Nephron progenitor cell (in vitro differentiated cells): ENCODE data around the gene PAPPA.

Experiments used
- DNase-seq: peaks from one replicate; pipeline ENCODE4 v3.0.0; 2021
- H3K27ac Mint-ChIP-seq: 2 replicates; pipeline ENCODE4 v1.8.0; 2021; ENCODE audit warnings: mild to moderate bottlenecking, moderate library complexity, mixed read lengths
- H3K27me3 Mint-ChIP-seq: 2 replicates; pipeline ENCODE4 v1.8.0; 2021; ENCODE audit warnings: mild to moderate bottlenecking, low read depth, mixed read lengths; ENCODE audit not compliant: poor library complexity
- H3K36me3 Mint-ChIP-seq: 2 replicates; pipeline ENCODE4 v1.8.0; 2021; ENCODE audit warnings: low read depth, mixed read lengths
- H3K4me1 Mint-ChIP-seq: 2 replicates; pipeline ENCODE4 v1.8.0; 2021; ENCODE audit warnings: mixed read lengths
- H3K4me3 Mint-ChIP-seq: 2 replicates; pipeline ENCODE4 v1.8.0; 2021; ENCODE audit warnings: mild to moderate bottlenecking, moderate library complexity, mixed read lengths
- H3K9me3 Mint-ChIP-seq: 2 replicates; pipeline ENCODE4 v1.8.0; 2021; ENCODE audit warnings: mild to moderate bottlenecking, moderate library complexity, mixed read lengths
- TF ChIP-seq, protein P1 (sequence below): fragments of 200-600 bp; sonication (generic); IDR thresholded peaks from 2 replicates; pipeline ENCODE4 v1.5.0; 2021; ENCODE audit warnings: antibody characterized with exemption

PAPPA gene

DNA sequence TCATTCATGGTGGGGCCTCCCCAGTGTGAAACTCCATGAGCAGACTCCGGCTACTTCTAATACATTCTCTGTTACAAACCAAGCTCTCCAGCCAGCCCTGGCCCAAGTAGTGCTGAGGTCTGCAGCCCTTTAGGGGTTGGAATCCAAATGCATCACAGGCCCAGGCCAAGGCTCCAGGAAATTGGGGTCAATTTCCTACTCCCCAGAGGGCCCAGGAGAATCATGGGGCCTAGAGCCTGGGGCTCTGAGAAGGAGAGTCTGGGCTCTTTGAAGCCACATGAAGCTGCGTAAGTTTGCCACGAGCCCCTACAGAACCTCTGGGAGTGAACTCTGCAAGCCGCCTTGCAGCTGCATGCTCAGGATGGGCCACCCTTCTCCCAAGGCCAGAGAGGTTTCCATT is 206.4 kb downstream of the PAPPA start:
- peaks cover 47% of the 10 kb centered on the region for H3K4me1 Mint-ChIP-seq
- H3K27ac Mint-ChIP-seq: no peak overlapping the region
- peaks cover 6% of the 10 kb centered on the region for H3K36me3 Mint-ChIP-seq
- no peak for DNase-seq
- no peaks in the 10 kb centered on the region for H3K27me3 Mint-ChIP-seq
- no peak overlapping the region for H3K4me3 Mint-ChIP-seq
- TF ChIP-seq, protein P1, sequence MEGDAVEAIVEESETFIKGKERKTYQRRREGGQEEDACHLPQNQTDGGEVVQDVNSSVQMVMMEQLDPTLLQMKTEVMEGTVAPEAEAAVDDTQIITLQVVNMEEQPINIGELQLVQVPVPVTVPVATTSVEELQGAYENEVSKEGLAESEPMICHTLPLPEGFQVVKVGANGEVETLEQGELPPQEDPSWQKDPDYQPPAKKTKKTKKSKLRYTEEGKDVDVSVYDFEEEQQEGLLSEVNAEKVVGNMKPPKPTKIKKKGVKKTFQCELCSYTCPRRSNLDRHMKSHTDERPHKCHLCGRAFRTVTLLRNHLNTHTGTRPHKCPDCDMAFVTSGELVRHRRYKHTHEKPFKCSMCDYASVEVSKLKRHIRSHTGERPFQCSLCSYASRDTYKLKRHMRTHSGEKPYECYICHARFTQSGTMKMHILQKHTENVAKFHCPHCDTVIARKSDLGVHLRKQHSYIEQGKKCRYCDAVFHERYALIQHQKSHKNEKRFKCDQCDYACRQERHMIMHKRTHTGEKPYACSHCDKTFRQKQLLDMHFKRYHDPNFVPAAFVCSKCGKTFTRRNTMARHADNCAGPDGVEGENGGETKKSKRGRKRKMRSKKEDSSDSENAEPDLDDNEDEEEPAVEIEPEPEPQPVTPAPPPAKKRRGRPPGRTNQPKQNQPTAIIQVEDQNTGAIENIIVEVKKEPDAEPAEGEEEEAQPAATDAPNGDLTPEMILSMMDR: no peak
- no peaks in the 10 kb centered on the region for H3K9me3 Mint-ChIP-seq

DNA sequence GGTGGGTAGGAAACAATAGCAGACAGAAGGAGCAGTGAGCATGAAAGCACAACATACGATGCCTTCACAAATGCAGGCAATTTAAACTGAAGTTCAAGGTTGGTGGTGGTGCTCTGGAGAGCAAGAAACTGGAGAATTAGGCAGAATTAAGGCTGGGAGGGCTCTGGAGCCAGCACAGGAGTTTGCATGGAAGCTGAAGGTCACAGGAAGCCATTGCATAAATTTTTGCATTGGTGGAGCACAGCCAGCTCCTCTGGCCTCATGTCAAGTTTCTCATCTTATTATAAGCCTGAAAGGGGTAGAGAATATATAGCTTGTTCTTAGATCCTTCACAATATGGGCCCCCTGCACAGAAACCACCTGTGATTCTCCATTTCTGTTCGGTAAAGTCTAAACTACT is 207.4 kb downstream of the PAPPA start:
- Mint-ChIP-seq H3K9me3 (no peaks in the 10 kb centered on the region), H3K36me3 (peaks cover 4% of the 10 kb centered on the region), H3K27ac (no peak overlapping the region), H3K4me1 (peaks cover 41% of the 10 kb centered on the region), H3K27me3 (no peaks in the 10 kb centered on the region), H3K4me3 (no peak overlapping the region)
- no peak for DNase-seq
- TF ChIP-seq, protein P1: no peak

DNA sequence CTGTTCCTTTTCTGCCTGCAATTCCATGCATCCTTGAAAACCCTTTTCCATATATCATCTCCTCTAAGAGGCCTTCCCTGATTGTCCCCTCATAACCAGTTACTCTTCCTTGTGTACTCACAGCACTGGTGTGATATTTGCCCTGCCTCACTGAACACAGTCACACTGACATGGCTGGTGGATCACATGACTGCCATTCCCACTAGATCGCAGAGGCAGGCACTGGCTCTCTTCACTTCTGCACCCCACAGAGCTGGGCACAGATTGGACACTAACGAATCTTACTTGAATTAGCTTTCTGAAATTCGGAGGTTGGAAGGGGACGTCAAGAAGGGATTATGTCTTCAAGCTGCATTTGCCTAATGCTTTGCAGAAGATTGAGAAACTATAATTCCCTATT is 208.0 kb downstream of the PAPPA start:
- Mint-ChIP-seq H3K27ac (no peak overlapping the region), H3K4me1 (peaks cover 41% of the 10 kb centered on the region), H3K36me3 (peaks cover 4% of the 10 kb centered on the region), H3K9me3 (no peaks in the 10 kb centered on the region), H3K27me3 (no peaks in the 10 kb centered on the region), H3K4me3 (peak overlapping the region; percentile 3)
- TF ChIP-seq, protein P1: no peak
- DNase-seq: no peak

DNA sequence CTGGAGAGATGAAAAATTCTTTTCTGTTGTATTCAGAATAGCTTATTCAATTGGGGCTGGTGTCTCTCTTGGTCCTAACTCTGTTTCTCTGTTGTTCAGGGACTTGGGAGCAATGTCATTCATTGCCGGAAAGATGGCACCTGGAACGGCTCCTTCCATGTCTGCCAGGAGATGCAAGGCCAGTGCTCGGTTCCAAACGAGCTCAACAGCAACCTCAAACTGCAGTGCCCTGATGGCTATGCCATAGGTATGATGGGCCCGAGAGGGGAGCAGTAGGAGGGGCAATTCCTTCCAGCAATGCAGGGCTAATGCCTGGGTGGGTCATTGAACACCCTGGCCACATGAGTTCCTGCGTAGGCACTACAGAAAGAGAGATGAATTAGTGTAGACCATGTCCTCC is 208.9 kb downstream of the PAPPA start:
- H3K27me3 Mint-ChIP-seq: no peaks in the 10 kb centered on the region
- peaks cover 4% of the 10 kb centered on the region for H3K36me3 Mint-ChIP-seq
- no peak overlapping the region for H3K27ac Mint-ChIP-seq

DNA sequence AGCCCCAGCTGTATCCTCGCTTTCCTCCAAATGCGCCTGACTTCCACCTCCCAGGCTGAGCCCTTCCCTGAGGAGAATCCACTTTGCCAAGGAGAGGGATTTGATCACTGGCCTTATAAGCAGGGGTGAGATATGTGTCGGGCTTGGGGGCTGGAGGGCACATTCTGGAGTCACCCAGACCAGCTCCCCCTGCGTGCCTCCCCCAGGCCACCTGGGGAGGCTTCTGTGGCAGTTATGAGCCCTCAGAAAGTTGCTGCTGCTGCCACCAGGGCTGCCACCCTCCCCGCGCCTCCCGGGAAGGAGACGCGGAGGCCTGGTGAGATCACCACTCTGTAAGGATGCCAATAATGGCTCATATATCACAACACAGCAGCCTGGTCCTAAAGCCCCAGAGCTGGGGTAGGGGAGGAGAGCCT is 211.5 kb downstream of the PAPPA start:
- H3K4me1 Mint-ChIP-seq: peaks cover 51% of the 10 kb centered on the region
- no peaks in the 10 kb centered on the region for H3K36me3 Mint-ChIP-seq
- TF ChIP-seq, protein P1: no peak
- no peaks in the 10 kb centered on the region for H3K27me3 Mint-ChIP-seq
- no peaks in the 10 kb centered on the region for H3K9me3 Mint-ChIP-seq
- no peak overlapping the region for H3K4me3 Mint-ChIP-seq
- no peak for DNase-seq
- H3K27ac Mint-ChIP-seq: peak overlapping the region; percentile 64

More for the DNA sequence above, 208.9 kb downstream of the PAPPA start:
- Mint-ChIP-seq H3K4me1 (peaks cover 41% of the 10 kb centered on the region), H3K4me3 (no peak overlapping the region), H3K9me3 (no peaks in the 10 kb centered on the region)
- TF ChIP-seq, protein P1: no peak
- no peak for DNase-seq

DNA sequence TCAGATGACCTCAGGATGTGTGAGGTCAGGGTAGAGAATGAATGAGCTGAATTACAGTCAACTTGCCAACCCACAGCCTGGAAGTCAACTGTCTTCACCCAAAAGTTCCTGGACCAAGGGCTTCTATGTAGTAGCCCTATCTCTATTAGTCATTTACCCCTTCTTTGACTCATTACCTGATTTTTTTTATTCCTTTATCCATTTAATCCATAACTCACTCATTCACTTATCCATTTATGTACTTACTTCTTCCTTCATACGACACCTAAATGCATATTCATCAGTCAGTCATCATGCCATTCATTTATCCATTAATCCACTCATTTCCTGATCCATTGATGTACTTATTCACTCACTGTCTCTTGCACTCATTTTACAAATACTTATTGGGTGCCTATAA is 212.7 kb downstream of the PAPPA start:
- H3K27ac Mint-ChIP-seq: no peak overlapping the region
- H3K36me3 Mint-ChIP-seq: no peaks in the 10 kb centered on the region
- TF ChIP-seq, protein P1: no peak
- no peak overlapping the region for H3K4me3 Mint-ChIP-seq
- no peak for DNase-seq
- peaks cover 46% of the 10 kb centered on the region for H3K4me1 Mint-ChIP-seq
- H3K27me3 Mint-ChIP-seq: no peaks in the 10 kb centered on the region
- H3K9me3 Mint-ChIP-seq: no peaks in the 10 kb centered on the region
